NCI-H146 treated with DMSO at 0.1 percent for 48 hours (cell line): Measurements from ENCODE around the gene NOSTRIN.
"Not testable (repeated sequence)": the region's sequence is repeated elsewhere in the genome, so short reads cannot be mapped to it uniquely, and the experiment has no call there.

ENCODE experiments used
- DNase-seq: peaks from one replicate; lab custom pipeline; 2025; ENCODE audit not compliant: unreplicated experiment; lab: John Stamatoyannopoulos, UW

Gene NOSTRIN

DNA sequence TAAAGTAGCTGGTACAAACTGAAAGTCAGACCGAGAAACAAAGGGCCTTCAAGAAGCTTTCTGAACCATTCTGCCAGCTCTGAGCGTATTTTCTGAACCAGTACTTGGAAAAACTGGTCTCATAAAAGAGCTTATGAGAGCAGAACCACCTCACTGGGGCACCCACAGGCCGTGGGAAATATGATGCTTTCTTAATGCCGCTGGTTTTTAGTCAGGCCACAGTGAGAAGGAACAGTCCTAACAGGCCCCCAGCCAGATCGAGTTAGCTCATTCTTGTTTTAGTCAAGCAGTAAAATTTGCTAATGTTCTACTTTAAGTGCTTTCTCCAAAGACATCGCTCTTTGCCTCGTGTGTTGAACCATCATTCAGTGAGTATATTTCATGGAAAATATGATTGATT lies 12.7 kb upstream of the NOSTRIN start:
- no peak for DNase-seq

- DNase-seq, result no peak
These were observed 12.1 kb upstream of the NOSTRIN start for GRCh38 chr2:168790226-168790902.

DNA sequence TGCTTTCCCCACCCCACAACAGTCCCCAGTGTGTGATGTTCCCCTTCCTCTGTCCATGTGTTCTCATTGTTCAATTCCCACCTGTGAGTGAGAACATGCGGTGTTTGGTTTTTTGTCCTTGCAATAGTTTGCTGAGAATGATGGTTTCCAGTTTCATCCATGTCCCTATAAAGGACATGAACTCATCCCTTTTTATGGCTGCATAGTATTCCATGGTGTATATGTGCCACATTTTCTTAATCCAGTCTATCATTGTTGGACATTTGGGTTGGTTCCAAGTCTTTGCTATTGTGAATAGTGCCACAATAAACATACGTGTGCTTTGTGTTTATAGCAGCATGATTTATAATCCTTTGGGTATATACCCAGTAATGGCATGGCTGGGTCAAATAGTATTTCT lies 11.3 kb upstream of the NOSTRIN start:
- DNase-seq, result not testable (repeated sequence)

DNA sequence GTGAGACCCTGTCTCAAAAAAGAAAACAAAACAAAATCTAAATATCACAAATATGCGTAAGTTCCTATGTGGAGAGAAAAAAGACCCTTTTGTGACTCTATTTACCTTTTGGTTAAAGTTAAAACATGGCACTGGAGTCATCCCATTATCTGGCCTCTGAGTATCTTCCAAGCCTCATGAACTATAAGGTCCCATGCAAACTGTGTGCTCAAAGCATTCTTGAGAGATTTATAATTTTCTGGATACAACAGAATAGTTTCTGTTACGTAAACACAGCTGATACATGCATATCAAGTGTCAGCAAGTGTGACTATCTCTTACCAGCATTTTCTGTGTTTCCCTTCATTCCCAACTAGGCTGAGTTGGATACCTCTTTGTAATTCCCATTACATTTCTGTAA lies 8.8 kb upstream of the NOSTRIN start:
- no peak for DNase-seq

DNA sequence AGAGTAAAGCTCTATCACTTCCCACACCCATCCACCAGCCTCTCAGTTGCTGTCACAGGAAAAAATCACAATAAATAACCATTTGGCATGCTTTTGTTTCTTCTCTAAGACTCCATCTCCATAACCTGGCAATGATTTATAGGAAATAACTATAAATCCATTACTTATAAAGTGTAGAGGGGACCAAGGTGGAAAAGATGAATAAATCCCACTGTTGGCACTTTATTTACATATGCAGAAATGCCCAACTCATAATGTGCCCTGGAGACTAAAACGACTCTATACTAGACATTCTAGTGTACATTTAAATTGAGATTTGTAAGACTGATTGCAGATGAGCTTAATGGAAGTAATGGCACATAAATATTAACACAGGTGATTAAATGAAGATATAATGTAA lies 7.5 kb upstream of the NOSTRIN start:
- no peak for DNase-seq

DNA sequence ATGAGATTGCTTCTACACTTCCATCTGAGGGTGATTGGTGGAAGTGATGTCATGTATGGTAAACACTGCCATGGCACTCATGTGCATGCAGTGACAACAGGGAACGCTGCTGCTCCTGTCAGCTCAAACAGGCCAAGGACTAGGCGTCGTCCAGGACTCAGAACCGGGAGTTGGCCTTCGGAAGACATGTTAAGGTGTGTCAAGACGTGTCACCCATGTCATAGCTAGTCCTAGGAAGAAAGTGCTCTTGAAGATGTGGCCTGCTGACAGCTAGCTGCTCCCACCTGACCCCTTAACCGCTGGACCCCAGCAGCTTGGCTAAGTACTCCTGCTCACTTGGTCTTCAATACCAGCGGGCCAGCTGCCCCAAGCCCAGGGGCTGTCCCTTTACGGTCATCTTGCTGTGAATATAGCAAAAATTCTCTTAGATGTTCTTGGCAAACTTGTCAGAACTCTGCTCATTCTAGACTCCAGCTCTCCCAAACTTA lies 6.3 kb upstream of the NOSTRIN start:
- DNase-seq, result no peak

DNA sequence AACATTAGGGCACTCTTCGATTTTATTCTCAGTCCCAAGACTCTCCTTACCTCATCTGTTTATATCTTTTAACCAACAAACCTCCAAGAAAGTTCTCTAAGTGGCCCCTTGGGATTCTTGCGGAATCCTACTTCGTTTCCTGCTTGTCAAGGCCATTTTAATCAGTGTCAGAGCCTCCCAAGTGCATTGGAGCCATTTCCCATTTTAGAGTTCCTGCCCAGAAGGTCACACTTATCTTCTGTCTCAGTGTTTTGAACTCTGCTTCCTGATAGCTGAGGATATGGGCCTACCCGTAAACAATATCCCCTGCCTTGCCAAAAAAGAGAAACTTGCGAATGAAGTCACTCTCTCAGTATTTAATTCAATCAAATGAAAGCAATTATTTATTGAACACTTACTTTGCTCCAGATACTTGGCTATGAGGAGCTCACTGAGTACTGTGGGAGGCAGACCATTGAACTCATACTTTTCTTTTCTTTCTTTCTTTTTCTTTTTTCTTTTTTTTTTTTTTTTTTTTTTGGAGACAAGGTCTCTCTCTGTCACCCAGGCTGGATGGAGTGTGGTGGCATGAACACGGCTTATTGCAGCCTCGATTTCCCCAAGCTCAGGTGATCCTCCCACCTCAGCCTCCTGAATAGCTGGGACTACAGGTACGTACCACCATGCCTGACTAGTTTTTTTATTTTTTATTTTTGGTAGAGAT lies 5.7 kb upstream of the NOSTRIN start:
- no peak for DNase-seq

DNA sequence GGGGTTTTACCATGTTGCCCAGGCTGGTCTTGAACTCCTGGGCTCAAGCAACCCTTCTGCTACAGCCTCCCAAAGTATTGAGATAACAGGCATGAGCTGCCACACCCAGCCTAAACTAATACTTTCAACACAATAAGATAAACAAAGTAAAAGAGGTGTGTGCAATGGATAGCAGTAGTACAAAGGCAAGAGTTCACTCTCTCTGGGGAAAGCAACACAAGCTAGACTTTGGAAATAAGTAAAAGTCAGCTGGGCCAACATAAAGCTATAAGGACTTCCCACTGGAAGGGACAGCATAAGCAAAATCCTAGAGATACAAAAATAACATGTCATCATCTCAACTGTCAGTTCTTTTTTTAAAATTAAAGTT lies 5.2 kb upstream of the NOSTRIN start:
- DNase-seq, result no peak

GRCh38 chr2:168798076-168798887 lies 4.2 kb upstream of the NOSTRIN start:
- DNase-seq, result no peak

- no peak for DNase-seq
These were observed 3.5 kb upstream of the NOSTRIN start for GRCh38 chr2:168798888-168799410.

GRCh38 chr2:168801471-168801870 lies 966 bp upstream of the NOSTRIN start:
- no peak for DNase-seq

- DNase-seq, result no peak
These were observed 655 bp downstream of the NOSTRIN start for GRCh38 chr2:168802859-168803725.

- no peak for DNase-seq
These were observed 1.8 kb downstream of the NOSTRIN start for GRCh38 chr2:168804214-168804613.

GRCh38 chr2:168805615-168806014 lies 3.2 kb downstream of the NOSTRIN start:
- DNase-seq, result no peak

DNA sequence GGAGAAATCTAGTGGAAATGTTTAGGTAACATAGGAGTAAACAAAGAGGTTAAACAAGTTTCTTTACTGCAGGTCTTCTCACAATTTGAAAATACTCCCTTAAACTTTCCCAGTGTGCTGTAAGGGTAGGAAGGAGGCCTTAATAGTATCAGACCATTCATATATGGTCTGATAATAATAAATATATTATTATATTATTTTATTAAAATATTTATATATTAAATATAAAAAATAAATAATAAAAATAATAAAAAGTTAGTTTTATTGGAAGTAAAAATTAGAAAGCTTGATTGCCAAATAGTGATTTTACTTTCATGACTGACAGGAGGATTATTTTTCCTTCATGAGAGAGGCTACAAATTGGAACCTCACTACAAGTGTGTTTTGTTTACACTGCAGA lies 7.1 kb downstream of the NOSTRIN start:
- DNase-seq, result no peak

- DNase-seq, result no peak
These were observed 7.8 kb downstream of the NOSTRIN start for GRCh38 chr2:168810235-168810634.

GRCh38 chr2:168811696-168812095 lies 9.3 kb downstream of the NOSTRIN start:
- no peak for DNase-seq

DNA sequence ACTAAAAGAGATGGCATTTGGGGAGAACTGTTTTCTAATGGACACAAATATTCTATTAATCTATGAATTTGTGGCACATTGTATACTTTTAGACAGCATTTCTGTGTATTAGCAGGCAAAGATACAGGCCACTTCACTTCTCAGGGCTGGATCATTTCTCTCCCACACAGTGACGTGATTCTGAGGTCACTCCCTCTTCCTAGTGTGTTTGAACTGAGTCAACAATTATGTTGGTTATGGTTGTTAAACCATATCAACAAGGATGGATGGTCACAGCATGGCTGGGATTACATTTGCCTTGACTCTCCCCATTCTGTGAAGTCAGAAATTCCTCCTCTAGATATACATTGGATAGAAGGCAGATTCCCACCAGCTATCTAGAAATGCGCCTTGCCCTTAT lies 11.6 kb downstream of the NOSTRIN start:
- no peak for DNase-seq

DNA sequence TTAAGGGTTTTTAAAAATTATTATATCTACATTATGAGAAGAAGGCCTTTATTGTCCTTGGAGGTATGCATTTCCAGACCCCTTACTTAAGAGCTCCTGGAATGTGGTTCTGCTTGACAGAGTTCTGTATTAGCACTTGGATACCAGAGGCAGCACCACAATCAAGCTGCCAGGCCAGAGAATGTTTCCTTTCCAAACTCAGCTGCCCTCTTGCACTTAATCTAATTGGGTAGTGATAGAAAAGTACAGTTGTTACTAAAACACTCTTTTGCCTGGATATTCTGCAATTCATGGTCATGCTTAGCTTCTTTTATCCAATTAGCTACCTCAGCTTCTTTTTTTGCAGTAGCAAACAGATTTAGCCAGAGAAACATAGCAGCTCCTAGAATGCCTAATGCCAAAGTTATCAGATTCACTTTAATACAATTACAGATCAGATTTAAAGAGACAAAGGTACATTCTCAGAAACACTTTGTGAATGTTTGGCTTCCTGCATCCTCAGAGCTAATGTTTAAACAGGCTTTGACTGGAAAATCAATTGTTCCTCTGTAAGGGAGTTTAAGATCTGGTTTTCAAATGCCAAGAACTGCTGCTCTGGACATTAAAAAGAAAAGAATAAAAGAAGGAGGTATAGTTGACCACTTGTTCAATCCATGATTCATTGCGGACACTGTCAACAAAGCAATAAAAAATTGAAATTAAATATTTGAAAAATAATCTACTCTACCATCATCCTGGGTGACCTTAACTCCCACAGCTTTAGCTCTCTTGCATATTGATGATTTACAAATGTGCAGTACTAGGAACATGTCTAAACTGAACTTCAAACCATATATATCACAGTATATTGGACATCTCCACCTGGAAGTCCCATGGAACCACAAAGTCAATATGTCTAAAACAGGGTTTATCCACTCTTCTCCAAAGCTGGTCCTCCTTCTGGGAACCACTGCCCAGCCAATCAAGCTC lies 12.8 kb downstream of the NOSTRIN start:
- no peak for DNase-seq

DNA sequence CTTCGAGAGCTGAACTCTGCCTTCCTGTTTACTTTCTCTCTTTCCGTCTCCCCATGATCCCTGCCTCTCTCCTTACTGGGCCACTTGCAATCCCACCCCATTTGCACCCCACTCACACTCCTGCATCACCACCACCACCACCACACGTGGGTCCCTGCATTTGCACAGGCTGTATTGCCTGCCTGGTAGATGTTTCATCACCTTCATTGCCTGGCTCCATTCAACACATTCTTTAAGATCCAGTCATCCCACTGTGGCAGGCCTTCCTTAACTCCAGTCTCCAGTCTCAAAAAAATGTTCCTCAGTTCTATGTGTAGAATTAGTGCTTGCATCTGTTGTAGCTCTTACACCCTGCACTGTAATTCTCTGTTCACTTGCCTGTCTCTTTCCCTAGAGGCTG lies 13.9 kb downstream of the NOSTRIN start:
- no peak for DNase-seq
